Trophoblast cell (in vitro differentiated cells and primary cell): ENCODE results near the gene TENM3.

Experiments
- DNase-seq, 2 donors: peaks; one replicate each; pipeline ENCODE4 v3.0.0-alpha.2; 2016
- H2AFZ ChIP-seq: 2 replicates; pipeline ENCODE4 v1.6.1; 2013; ENCODE audit warnings: low read length, moderate library complexity, mild to moderate bottlenecking; ENCODE audit not compliant: insufficient read depth, poor library complexity
- H2AK5ac ChIP-seq: 2 replicates; pipeline ENCODE4 v1.6.1; 2013; ENCODE audit warnings: mild to moderate bottlenecking, low read length
- H2BK120ac ChIP-seq: 2 replicates; pipeline ENCODE4 v1.6.1; 2013; ENCODE audit warnings: low read length, mild to moderate bottlenecking, moderate library complexity; ENCODE audit not compliant: insufficient read depth, poor library complexity
- H2BK12ac ChIP-seq: 2 replicates; pipeline ENCODE4 v1.6.1; 2013; ENCODE audit warnings: mild to moderate bottlenecking, low read length, moderate library complexity
- H2BK5ac ChIP-seq: 2 replicates; pipeline ENCODE4 v1.6.1; 2013; ENCODE audit warnings: low read length, low read depth, moderate library complexity, mild to moderate bottlenecking; ENCODE audit not compliant: poor library complexity
- H3K14ac ChIP-seq: 2 replicates; pipeline ENCODE4 v1.6.1; 2013; ENCODE audit warnings: mild to moderate bottlenecking, low read length
- H3K18ac ChIP-seq: 2 replicates; pipeline ENCODE4 v1.6.1; 2013; ENCODE audit warnings: mild to moderate bottlenecking, low read length
- H3K23ac ChIP-seq: 2 replicates; pipeline ENCODE4 v1.6.1; 2013; ENCODE audit warnings: low read length
- H3K27ac ChIP-seq: 2 replicates; pipeline ENCODE4 v1.5.1; 2013; ENCODE audit warnings: low read depth, mild to moderate bottlenecking, inconsistent platforms, low read length, moderate library complexity
- H3K27me3 ChIP-seq: 2 replicates; pipeline ENCODE4 v1.6.1; 2013; ENCODE audit warnings: inconsistent platforms, mild to moderate bottlenecking, low read length, moderate library complexity; ENCODE audit not compliant: insufficient read depth
- H3K36me3 ChIP-seq, 2 experiments: 1 replicate in 1 of 2; 2 replicates in 1 of 2; pipeline ENCODE4 v1.6.1; 2013; ENCODE audit warnings: low read length in 2 of 2, mild to moderate bottlenecking in 2 of 2, moderate library complexity in 1 of 2; ENCODE audit not compliant: insufficient read depth in 2 of 2, control insufficient read depth in 1 of 2
- H3K4ac ChIP-seq: 2 replicates; pipeline ENCODE4 v1.6.1; 2013; ENCODE audit warnings: low read depth, mild to moderate bottlenecking, low read length, moderate library complexity
- H3K4me1 ChIP-seq, 2 experiments: 1 replicate in 1 of 2; 2 replicates in 1 of 2; pipeline ENCODE4 v1.6.1; 2013; ENCODE audit warnings: low read length in 2 of 2, mild to moderate bottlenecking in 2 of 2, moderate library complexity in 1 of 2; ENCODE audit not compliant: insufficient read depth in 2 of 2, control insufficient read depth in 1 of 2
- H3K4me2 ChIP-seq: 2 replicates; pipeline ENCODE4 v1.6.1; 2013; ENCODE audit warnings: inconsistent platforms, mild to moderate bottlenecking, low read length, moderate library complexity
- H3K4me3 ChIP-seq: 2 replicates; pipeline ENCODE4 v1.5.1; 2013; ENCODE audit warnings: mild to moderate bottlenecking, low read depth, low read length, inconsistent platforms
- H3K79me1 ChIP-seq: one replicate; pipeline ENCODE4 v1.6.1; 2013; ENCODE audit warnings: low read length
- H3K79me2 ChIP-seq: 2 replicates; pipeline ENCODE4 v1.6.1; 2013; ENCODE audit warnings: low read length, mild to moderate bottlenecking; ENCODE audit not compliant: control insufficient read depth, insufficient read depth, poor library complexity
- H3K9ac ChIP-seq: 2 replicates; pipeline ENCODE4 v1.6.1; 2013; ENCODE audit warnings: mild to moderate bottlenecking, low read length
- H3K9me3 ChIP-seq: 2 replicates; pipeline ENCODE4 v1.6.1; 2013; ENCODE audit warnings: low read depth, mild to moderate bottlenecking, control low read depth, inconsistent platforms, low read length; ENCODE audit not compliant: insufficient read depth
- H4K12ac ChIP-seq: 2 replicates; pipeline ENCODE4 v1.6.1; 2013; ENCODE audit warnings: low read depth, mild to moderate bottlenecking, low read length, moderate library complexity
- H4K8ac ChIP-seq: 2 replicates; pipeline ENCODE4 v1.6.1; 2013; ENCODE audit warnings: low read depth, mild to moderate bottlenecking, low read length, moderate library complexity
- H4K91ac ChIP-seq: one replicate; pipeline ENCODE4 v1.6.1; 2013; ENCODE audit warnings: low read depth, mild to moderate bottlenecking, low read length, moderate library complexity
- WGBS: extraction: QIAGEN DNeasy Blood & Tissue Kit; methylation state at CpG from one replicate; pipeline ENCODE4 v1.1.7; 2013; ENCODE audit warnings: missing lambda C conversion rate; ENCODE audit not compliant: insufficient read length, insufficient coverage; ENCODE audit errors: extremely low coverage; 5-methylcytosine and 5-hydroxymethylcytosine counted together

TENM3 gene

GRCh38 chr4:182231080-182231479 is 12.1 kb upstream of the TENM3 start:
- Histone ChIP-seq H3K18ac (peak overlapping the region; percentile 78), H3K4me3 (no peak overlapping the region), H2AK5ac (no peak overlapping the region), H2BK12ac (peak overlapping the region; percentile 75), H3K79me1 (peaks cover 30% of the 10 kb centered on the region), H2BK5ac (peak overlapping the region; percentile 84), H3K4me1 (peaks cover 24 to 40% of the 10 kb centered on the region in 2 experiments), H3K23ac (no peak overlapping the region), H4K91ac (peak overlapping the region; percentile 82), H3K36me3 (peaks cover 4% of the 10 kb centered on the region in 2 experiments), H3K9ac (no peak overlapping the region), H2BK120ac (peak overlapping the region; percentile 94), H4K12ac (no peak overlapping the region), H3K27ac (peak overlapping the region; percentile 68), H3K9me3 (no peaks in the 10 kb centered on the region), H3K14ac (no peak overlapping the region), H3K4ac (peak overlapping the region; percentile 85), H3K27me3 (no peaks in the 10 kb centered on the region), H3K4me2 (no peak overlapping the region), H3K79me2 (peaks cover 7% of the 10 kb centered on the region), H4K8ac (no peak overlapping the region), H2AFZ (no peak overlapping the region)
- no CpG with 5 or more reads among the region's 4 CpGs for WGBS
- peak; percentile 61 to 93 for DNase-seq

GRCh38 chr4:182231496-182231895 is 11.7 kb upstream of the TENM3 start:
- peak overlapping the region; percentile 3 for H4K8ac ChIP-seq
- peak overlapping the region; percentile 16 for H2BK12ac ChIP-seq
- H3K79me1 ChIP-seq, result peaks cover 30% of the 10 kb centered on the region
- H3K36me3 ChIP-seq, result peaks cover 4% of the 10 kb centered on the region in 2 experiments
- H2BK5ac ChIP-seq, result peak overlapping the region; percentile 15
- no peak overlapping the region for H3K9ac ChIP-seq
- no peaks in the 10 kb centered on the region for H3K9me3 ChIP-seq
- H2BK120ac ChIP-seq, result peak overlapping the region; percentile 43
- no peak for DNase-seq
- H3K14ac ChIP-seq, result peak overlapping the region; percentile 19
- H4K91ac ChIP-seq, result peak overlapping the region; percentile 40
- no peaks in the 10 kb centered on the region for H3K27me3 ChIP-seq
- peaks cover 24 to 40% of the 10 kb centered on the region in 2 experiments for H3K4me1 ChIP-seq
- WGBS, result no CpG with 5 or more reads among the region's 5 CpGs
- H4K12ac ChIP-seq, result no peak overlapping the region
- no peak overlapping the region for H2AFZ ChIP-seq
- no peak overlapping the region for H3K4me2 ChIP-seq
- no peak overlapping the region for H3K23ac ChIP-seq
- peak overlapping the region; percentile 2 for H3K4ac ChIP-seq
- no peak overlapping the region for H3K4me3 ChIP-seq
- peak overlapping the region; percentile 5 for H3K18ac ChIP-seq
- no peak overlapping the region for H3K27ac ChIP-seq
- H3K79me2 ChIP-seq, result peaks cover 7% of the 10 kb centered on the region
- no peak overlapping the region for H2AK5ac ChIP-seq

- DNase-seq, result no peak
- Histone ChIP-seq H4K12ac (no peak overlapping the region), H2AFZ (no peak overlapping the region), H2BK5ac (peak overlapping the region; percentile 60), H3K18ac (no peak overlapping the region), H3K23ac (no peak overlapping the region), H3K79me1 (peaks cover 36% of the 10 kb centered on the region), H2BK12ac (peak overlapping the region; percentile 61), H3K14ac (peak overlapping the region; percentile 17), H2AK5ac (no peak overlapping the region), H3K4me1 (peaks cover 24 to 40% of the 10 kb centered on the region in 2 experiments), H4K8ac (no peak overlapping the region), H4K91ac (peak overlapping the region; percentile 63), H3K4ac (peak overlapping the region; percentile 77), H3K9ac (no peak overlapping the region), H3K27ac (peak overlapping the region; percentile 27), H3K4me3 (no peak overlapping the region), H2BK120ac (peak overlapping the region; percentile 28), H3K79me2 (peaks cover 8% of the 10 kb centered on the region), H3K4me2 (no peak overlapping the region), H3K36me3 (peaks cover 4% of the 10 kb centered on the region in 2 experiments), H3K9me3 (no peaks in the 10 kb centered on the region), H3K27me3 (no peaks in the 10 kb centered on the region)
- no CpG with 5 or more reads among the region's 12 CpGs for WGBS
Measured at GRCh38 chr4:182233310-182234090, 9.7 kb upstream of the TENM3 start.

- Histone ChIP-seq H3K4ac (peak overlapping the region; percentile 68), H4K12ac (no peak overlapping the region), H2BK120ac (peak overlapping the region; percentile 54), H3K4me3 (no peak overlapping the region), H3K4me2 (no peak overlapping the region), H3K27me3 (no peaks in the 10 kb centered on the region), H4K91ac (peak overlapping the region; percentile 83), H3K36me3 (peaks cover 4% of the 10 kb centered on the region in 2 experiments), H3K79me2 (peaks cover 8% of the 10 kb centered on the region), H2BK12ac (peak overlapping the region; percentile 93), H2AFZ (peak overlapping the region; percentile 10), H3K79me1 (peaks cover 40% of the 10 kb centered on the region), H3K18ac (peak overlapping the region; percentile 95), H3K14ac (peak overlapping the region; percentile 87), H2BK5ac (peak overlapping the region; percentile 62), H3K9ac (no peak overlapping the region), H4K8ac (peak overlapping the region; percentile 50), H3K4me1 (peaks cover 23 to 41% of the 10 kb centered on the region in 2 experiments), H2AK5ac (peak overlapping the region; percentile 83), H3K9me3 (no peaks in the 10 kb centered on the region), H3K27ac (peak overlapping the region; percentile 66), H3K23ac (no peak overlapping the region)
- DNase-seq, result peak; percentile 41 to 65
- WGBS, result no CpG with 5 or more reads among the region's 11 CpGs
Measured at GRCh38 chr4:182235021-182235795, 8.0 kb upstream of the TENM3 start.
